OCI-LY7 (cell line): Measurements from ENCODE around the gene INTS13.

ENCODE experiments used
- CTCF ChIP-seq: fragments of 200-600 bp; sonication (generic); conservative IDR thresholded peaks from 2 replicates; pipeline ENCODE4 v1.5.1; 2014; ENCODE audit warnings: mild to moderate bottlenecking, antibody characterized with exemption, low read length, moderate library complexity, mixed read lengths
- EZH2phosphoT487 ChIP-seq: fragments of 200-600 bp; sonication (generic); IDR thresholded peaks from 2 replicates; pipeline ENCODE4 v1.6.1; 2018; ENCODE audit warnings: low read depth, borderline replicate concordance, mild to moderate bottlenecking, mixed run types, antibody characterized with exemption, low read length, moderate library complexity, mixed read lengths

DNA sequence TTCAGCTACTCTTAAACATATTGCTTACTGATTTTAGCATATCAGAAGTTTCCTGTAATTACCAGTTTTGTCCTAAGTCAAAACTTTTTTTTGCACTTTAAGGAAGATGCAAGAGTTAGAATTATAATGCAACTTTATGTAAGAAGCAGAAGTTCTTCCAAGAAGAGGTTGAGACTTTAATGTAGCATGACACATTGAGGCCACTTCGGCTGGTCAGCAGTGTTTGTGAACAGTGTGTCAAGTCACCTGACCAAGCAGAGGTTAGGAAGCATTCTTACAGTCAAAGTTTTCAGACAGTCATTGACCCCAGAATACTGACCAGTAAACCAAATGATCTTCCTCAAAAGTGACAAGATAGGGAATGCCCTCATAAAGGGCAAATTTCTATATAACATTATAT is 15.7 kb upstream of the INTS13 start:
- no peak for TF ChIP-seq CTCF
- no peak for TF ChIP-seq EZH2phosphoT487
